ENCODE measurements around the gene KDM6A. TPM values are rescaled to one million over a fixed set of nuclear protein-coding genes. Genes with fewer than 3 reads are reported as not detected.
"Not testable (repeated sequence)": the region's sequence is repeated elsewhere in the genome, so short reads cannot be mapped to it uniquely, and the experiment has no call there.

The KDM6A gene
- total RNA-seq, 1 experiment from 2014 or later: 21.0 TPM

DNA sequence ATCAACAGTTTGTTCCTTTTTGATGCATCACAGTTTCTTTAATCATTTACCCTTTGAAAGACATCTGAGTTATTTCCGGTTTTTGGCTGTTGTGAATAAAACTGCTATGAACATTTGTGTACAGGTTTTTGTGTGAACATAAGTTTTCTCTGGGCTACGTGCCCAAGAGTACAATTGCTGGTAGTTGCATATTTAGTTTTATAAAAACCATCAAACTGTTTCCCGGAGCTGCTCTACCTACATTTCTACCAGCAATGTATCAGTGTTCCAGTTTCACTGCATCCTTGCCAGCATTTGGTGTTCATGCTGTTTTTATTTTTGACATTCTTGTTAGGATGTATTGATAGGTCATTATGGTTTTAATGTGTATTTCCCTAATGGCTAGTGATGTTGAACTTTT is 17.3 kb downstream of the KDM6A start:
- Histone ChIP-seq H3K27ac (ENCODE audit: low read depth, low read length) (no peak overlapping the region), H3K79me2 (ENCODE audit: insufficient read depth, low read length) (peaks cover 81% of the 10 kb centered on the region), H3K27me3 (ENCODE audit: insufficient read depth, low read length) (no peaks in the 10 kb centered on the region), H3K9me2 (ENCODE audit: insufficient read depth) (no peaks in the 10 kb centered on the region), H3K4me3 (replicated peaks in 1 of 2; ENCODE audit: low read depth in 1 of 2, low read length in 2 of 2) (no peak overlapping the region), H3K9me3 (ENCODE audit: control insufficient read depth in 1 of 2, insufficient read depth in 1 of 2, low read depth in 1 of 2, low read length in 2 of 2) (no peaks in the 10 kb centered on the region), H3K4me1 (ENCODE audit: control insufficient read depth in 1 of 2, insufficient read depth in 2 of 2, low read length in 2 of 2) (peaks cover 0 to 2% of the 10 kb centered on the region in 2 experiments; a peak in 3 of 4 replicates), H4K20me1 (ENCODE audit: insufficient read depth) (no peaks in the 10 kb centered on the region), H2AFZ (ENCODE audit: low read depth, low read length, poor library complexity, severe bottlenecking) (no peak overlapping the region), H3K4me2 (ENCODE audit: low read length) (no peak overlapping the region), H3K9ac (ENCODE audit: low read length) (no peak overlapping the region), H3K36me3 (ENCODE audit: control insufficient read depth in 1 of 2, insufficient read depth in 2 of 2, low read length in 2 of 2) (no peaks in the 10 kb centered on the region)
- DNase-seq (ENCODE audit: low read depth, low spot score): no peak
- intact Hi-C loops (cut with micrococcal nuclease): no loop called here
- TF ChIP-seq REST (IDR thresholded peaks at IDR 0.05; ENCODE audit: low read depth) (no peak), ZFX (IDR thresholded peaks at IDR 0.05) (no peak), CTCF (IDR thresholded peaks at IDR 0.05 in 2 of 3, conservative IDR thresholded peaks at IDR 0.05 in 1 of 3; ENCODE audit: borderline replicate concordance in 1 of 3, insufficient read depth in 1 of 3, low read depth in 2 of 3, low read length in 2 of 3) (no peak), JUND (IDR thresholded peaks at IDR 0.05) (no peak), EZH2phosphoT487 (IDR thresholded peaks at IDR 0.05; ENCODE audit: borderline replicate concordance) (no peak), RAD21 (IDR thresholded peaks at IDR 0.05; ENCODE audit: low read depth) (no peak), POLR2A (IDR thresholded peaks at IDR 0.05; ENCODE audit: borderline replicate concordance, extremely low read depth, insufficient read depth, insufficient read length) (no peak), ATF3 (IDR thresholded peaks at IDR 0.05) (no peak), CBX3 (IDR thresholded peaks at IDR 0.05; ENCODE audit: low read depth) (no peak), TCF7L2 (IDR thresholded peaks at IDR 0.05; ENCODE audit: borderline replicate concordance, extremely low read depth, insufficient read depth, insufficient read length) (no peak)
- no peak for ATAC-seq
- ChIA-PET RAD21 (ENCODE audit: low non-redundant PET in 1 of 2, low total read pairs in 2 of 2, uncharacterized antibody in 2 of 2, unreplicated experiment in 2 of 2) (no interaction called here), CTCF (no interaction called here), POLR2A (no interaction called here)
- BruUV-seq (replicated peaks): no TSS peak

DNA sequence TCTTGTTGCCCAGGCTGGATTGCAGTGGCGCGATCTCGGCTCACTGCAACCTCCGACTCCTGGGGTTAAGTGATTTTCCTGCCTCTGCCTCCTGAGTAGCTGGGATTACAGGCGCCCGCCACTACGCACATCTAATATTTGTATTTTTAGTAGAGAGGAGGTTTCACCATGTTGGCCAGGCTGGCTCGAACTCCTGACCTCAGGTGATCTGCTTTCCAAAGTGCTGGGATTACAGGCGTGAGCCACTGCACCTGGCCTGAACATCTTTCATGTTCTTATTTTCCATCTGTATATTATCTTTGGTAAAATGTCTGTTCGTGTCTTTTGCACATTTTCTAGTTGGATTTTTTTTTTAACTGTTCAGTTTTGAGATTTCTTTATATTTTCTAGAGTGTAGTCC is 17.7 kb downstream of the KDM6A start:
- RAD21 ChIA-PET (ENCODE audit: low non-redundant PET in 1 of 2, low total read pairs in 2 of 2, uncharacterized antibody in 2 of 2, unreplicated experiment in 2 of 2); H2AFZ ChIP-seq (ENCODE audit: low read depth, low read length, poor library complexity, severe bottlenecking); H3K9me3 ChIP-seq (ENCODE audit: control insufficient read depth in 1 of 2, insufficient read depth in 1 of 2, low read depth in 1 of 2, low read length in 2 of 2); H3K27me3 ChIP-seq (ENCODE audit: insufficient read depth, low read length); POLR2A ChIA-PET; H3K4me2 ChIP-seq (ENCODE audit: low read length); H3K4me1 ChIP-seq (ENCODE audit: control insufficient read depth in 1 of 2, insufficient read depth in 2 of 2, low read length in 2 of 2); H4K20me1 ChIP-seq (ENCODE audit: insufficient read depth); H3K9ac ChIP-seq (ENCODE audit: low read length); CTCF ChIA-PET; H3K9me2 ChIP-seq (ENCODE audit: insufficient read depth); H3K27ac ChIP-seq (ENCODE audit: low read depth, low read length); ATAC-seq; BruUV-seq (replicated peaks); DNase-seq (ENCODE audit: low read depth, low spot score); H3K4me3 ChIP-seq (replicated peaks in 1 of 2; ENCODE audit: low read depth in 1 of 2, low read length in 2 of 2); intact Hi-C loops (cut with micrococcal nuclease); H3K36me3 ChIP-seq (ENCODE audit: control insufficient read depth in 1 of 2, insufficient read depth in 2 of 2, low read length in 2 of 2): not testable (repeated sequence)
- peaks cover 83% of the 10 kb centered on the region for H3K79me2 ChIP-seq (ENCODE audit: insufficient read depth, low read length)

Data from HCT116 (cell line).